ENCODE measurements around the gene ZNF280A. TPM values are rescaled to one million over a fixed set of nuclear protein-coding genes. Genes with fewer than 3 reads are reported as not detected.
"Not testable (repeated sequence)": the region's sequence is repeated elsewhere in the genome, so short reads cannot be mapped to it uniquely, and the experiment has no call there.

The ZNF280A gene
- total RNA-seq, 2 experiments from 2014 or later, result not detected

GRCh38 chr22:22535662-22536061 lies 15.6 kb upstream of the ZNF280A start:
- Mint-ChIP-seq H3K4me3 (no peak overlapping the region), H3K36me3 (no peaks in the 10 kb centered on the region), H3K27ac (no peak overlapping the region), H3K4me1 (ENCODE audit: low read depth) (no peaks in the 10 kb centered on the region), H3K9me3 (no peaks in the 10 kb centered on the region), H3K27me3 (peaks cover 1% of the 10 kb centered on the region)
- intact Hi-C loops (cut with micrococcal nuclease), result no loop called here
- no peak for DNase-seq
- POLR2A ChIA-PET, result no interaction called here
- CTCF ChIA-PET, result interaction anchor here (1.2 kb wide), 1 partner anchor 52 kb away, joined by 4 read pairs; no protein-coding TSS in a partner anchor

- Mint-ChIP-seq H3K4me1 (ENCODE audit: low read depth) (no peaks in the 10 kb centered on the region), H3K9me3 (no peaks in the 10 kb centered on the region), H3K36me3 (no peaks in the 10 kb centered on the region), H3K27ac (no peak overlapping the region), H3K4me3 (no peak overlapping the region), H3K27me3 (no peaks in the 10 kb centered on the region)
- POLR2A ChIA-PET, result no interaction called here
- no peak for DNase-seq
- CTCF ChIA-PET, result no interaction called here
- intact Hi-C loops (cut with micrococcal nuclease), result no loop called here
These were observed 14.7 kb upstream of the ZNF280A start for GRCh38 chr22:22534604-22535415.

- H3K4me1 Mint-ChIP-seq (ENCODE audit: low read depth), result no peaks in the 10 kb centered on the region
- ChIA-PET CTCF (interaction anchor here (1.0 kb wide), 1 partner anchor 70 kb away, joined by 3 read pairs; no protein-coding TSS in a partner anchor), POLR2A (no interaction called here)
- no peak overlapping the region for H3K27ac Mint-ChIP-seq
- no peak for DNase-seq
- H3K27me3 Mint-ChIP-seq, result peaks cover 2% of the 10 kb centered on the region
- intact Hi-C loops (cut with micrococcal nuclease), result no loop called here
- no peaks in the 10 kb centered on the region for H3K9me3 Mint-ChIP-seq
- H3K4me3 Mint-ChIP-seq, result no peak overlapping the region
- H3K36me3 Mint-ChIP-seq, result no peaks in the 10 kb centered on the region
These were observed 13.8 kb upstream of the ZNF280A start for GRCh38 chr22:22533863-22534262.

- CTCF ChIA-PET, result interaction anchor here (1.0 kb wide), 1 partner anchor 70 kb away, joined by 3 read pairs; no protein-coding TSS in a partner anchor
- Mint-ChIP-seq H3K4me1 (ENCODE audit: low read depth) (no peaks in the 10 kb centered on the region), H3K9me3 (no peaks in the 10 kb centered on the region), H3K27ac (no peak overlapping the region), H3K36me3 (no peaks in the 10 kb centered on the region), H3K27me3 (peaks cover 2% of the 10 kb centered on the region), H3K4me3 (no peak overlapping the region)
- intact Hi-C loops (cut with micrococcal nuclease), result no loop called here
- DNase-seq, result no peak
- POLR2A ChIA-PET, result no interaction called here
These were observed 13.3 kb upstream of the ZNF280A start for GRCh38 chr22:22533417-22533816.

GRCh38 chr22:22532547-22533071 lies 12.5 kb upstream of the ZNF280A start:
- H3K27ac Mint-ChIP-seq; H3K36me3 Mint-ChIP-seq; H3K27me3 Mint-ChIP-seq; H3K9me3 Mint-ChIP-seq; DNase-seq; H3K4me1 Mint-ChIP-seq (ENCODE audit: low read depth); intact Hi-C loops (cut with micrococcal nuclease); H3K4me3 Mint-ChIP-seq; POLR2A ChIA-PET: not testable (repeated sequence)
- CTCF ChIA-PET, result interaction anchor here (0.5 kb wide), 1 partner anchor 25 kb away, joined by 4 read pairs; no protein-coding TSS in a partner anchor

- no peak for DNase-seq
- Mint-ChIP-seq H3K27me3 (peaks cover 3% of the 10 kb centered on the region), H3K4me3 (no peak overlapping the region), H3K27ac (no peak overlapping the region), H3K36me3 (no peaks in the 10 kb centered on the region), H3K9me3 (no peaks in the 10 kb centered on the region), H3K4me1 (ENCODE audit: low read depth) (no peaks in the 10 kb centered on the region)
- POLR2A ChIA-PET, result interaction anchor here (0.6 kb wide), 1 partner anchor 169 kb away, joined by 4 read pairs; no protein-coding TSS in a partner anchor
- intact Hi-C loops (cut with micrococcal nuclease), result no loop called here
- CTCF ChIA-PET, result interaction anchor here (0.6 kb wide), 1 partner anchor 84 kb away, joined by 3 read pairs; no protein-coding TSS in a partner anchor
These were observed 11.9 kb upstream of the ZNF280A start for GRCh38 chr22:22531770-22532546.

GRCh38 chr22:22528780-22529179 lies 8.7 kb upstream of the ZNF280A start:
- POLR2A ChIA-PET, result no interaction called here
- Mint-ChIP-seq H3K27ac (no peak overlapping the region), H3K9me3 (no peaks in the 10 kb centered on the region), H3K36me3 (no peaks in the 10 kb centered on the region), H3K4me3 (no peak overlapping the region), H3K4me1 (ENCODE audit: low read depth) (no peaks in the 10 kb centered on the region), H3K27me3 (peaks cover 5% of the 10 kb centered on the region)
- no peak for DNase-seq
- CTCF ChIA-PET, result interaction anchor here (0.5 kb wide), 1 partner anchor 58 kb away, joined by 3 read pairs; no protein-coding TSS in a partner anchor
- intact Hi-C loops (cut with micrococcal nuclease), result no loop called here

- ChIA-PET POLR2A (no interaction called here), CTCF (no interaction called here)
- DNase-seq, result no peak
- Mint-ChIP-seq H3K4me1 (ENCODE audit: low read depth) (no peaks in the 10 kb centered on the region), H3K4me3 (no peak overlapping the region), H3K27me3 (peaks cover 7% of the 10 kb centered on the region), H3K36me3 (no peaks in the 10 kb centered on the region), H3K27ac (no peak overlapping the region), H3K9me3 (no peaks in the 10 kb centered on the region)
- intact Hi-C loops (cut with micrococcal nuclease), result no loop called here
These were observed 7.2 kb upstream of the ZNF280A start for GRCh38 chr22:22527312-22527711.

GRCh38 chr22:22526125-22526912 lies 6.2 kb upstream of the ZNF280A start:
- Mint-ChIP-seq H3K9me3 (no peaks in the 10 kb centered on the region), H3K4me1 (ENCODE audit: low read depth) (no peaks in the 10 kb centered on the region), H3K27me3 (peaks cover 7% of the 10 kb centered on the region), H3K4me3 (no peak overlapping the region), H3K36me3 (no peaks in the 10 kb centered on the region), H3K27ac (no peak overlapping the region)
- DNase-seq, result no peak
- intact Hi-C loops (cut with micrococcal nuclease), result no loop called here
- POLR2A ChIA-PET, result no interaction called here
- CTCF ChIA-PET, result no interaction called here

- H3K27me3 Mint-ChIP-seq, result peaks cover 5% of the 10 kb centered on the region
- no peaks in the 10 kb centered on the region for H3K36me3 Mint-ChIP-seq
- POLR2A ChIA-PET, result no interaction called here
- intact Hi-C loops (cut with micrococcal nuclease), result no loop called here
- no peaks in the 10 kb centered on the region for H3K4me1 Mint-ChIP-seq (ENCODE audit: low read depth)
- CTCF ChIA-PET, result no interaction called here
- no peaks in the 10 kb centered on the region for H3K9me3 Mint-ChIP-seq
- no peak overlapping the region for H3K4me3 Mint-ChIP-seq
- no peak for DNase-seq
- no peak overlapping the region for H3K27ac Mint-ChIP-seq
These were observed 3.4 kb upstream of the ZNF280A start for GRCh38 chr22:22523494-22523893.

GRCh38 chr22:22521631-22522030 lies 1.6 kb upstream of the ZNF280A start:
- Mint-ChIP-seq H3K27me3 (peaks cover 7% of the 10 kb centered on the region), H3K4me1 (ENCODE audit: low read depth) (no peaks in the 10 kb centered on the region), H3K9me3 (no peaks in the 10 kb centered on the region), H3K27ac (no peak overlapping the region), H3K4me3 (no peak overlapping the region), H3K36me3 (no peaks in the 10 kb centered on the region)
- intact Hi-C loops (cut with micrococcal nuclease), result no loop called here
- ChIA-PET CTCF (interaction anchor here (2.2 kb wide), 1 partner anchor 13 kb away, joined by 5 read pairs; the partner anchor contains the start of gene ZNF280B), POLR2A (no interaction called here)
- DNase-seq, result no peak

Data from activated CD4-positive, alpha-beta memory T cell treated with anti-CD3 and anti-CD28 coated beads for 36 hours (primary cell).